Measurements from ENCODE around the gene MPZ.
"Not testable (repeated sequence)": the region's sequence is repeated elsewhere in the genome, so short reads cannot be mapped to it uniquely, and the experiment has no call there.

The MPZ gene

DNA sequence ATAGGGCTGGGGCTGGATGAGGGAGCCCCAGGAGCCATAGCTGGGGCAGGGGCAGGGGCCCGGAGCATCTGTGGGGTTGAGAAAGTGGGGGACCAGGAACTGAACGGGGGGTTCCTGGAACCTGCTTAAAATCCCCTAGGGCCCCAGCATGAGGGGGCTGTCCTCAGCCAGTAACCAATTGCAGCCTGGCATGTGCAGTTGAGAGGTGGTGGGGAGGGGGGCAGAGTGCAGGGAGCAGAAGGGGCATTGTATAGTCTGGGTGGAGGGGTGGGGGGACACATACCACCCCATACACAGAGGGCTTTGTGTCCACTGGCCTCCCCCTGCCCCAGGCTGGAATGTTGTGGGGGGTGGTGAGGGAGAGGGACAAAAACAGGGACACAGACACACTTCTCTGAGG is at the start of gene MPZ:
Gene MPZ, minus strand, starts transcription at position 101 of the 400 bp plus-strand sequence. Its CDS starts 63 bp downstream, at position 38.
- DNase-seq: no peak

DNA sequence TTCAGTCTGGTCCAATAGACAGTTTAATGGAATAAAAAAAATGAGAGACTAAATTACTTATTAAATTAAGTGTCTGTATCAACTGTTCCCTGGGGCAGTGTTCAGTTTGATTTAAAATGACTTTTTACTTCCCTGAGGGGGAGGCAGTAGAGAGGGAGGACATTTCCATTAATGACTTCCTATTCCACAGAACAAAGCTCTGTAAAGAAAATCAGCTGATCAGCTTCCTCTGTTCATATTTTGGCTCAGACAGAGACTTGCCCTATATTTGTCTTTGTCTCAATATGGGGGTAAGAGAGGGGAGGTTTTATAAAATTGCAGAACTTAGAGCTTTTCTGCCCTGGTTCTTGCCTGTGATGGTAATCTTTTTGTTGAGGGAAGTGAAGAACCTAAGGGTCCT is 49.5 kb upstream of the MPZ start:
- DNase-seq: no peak

DNA sequence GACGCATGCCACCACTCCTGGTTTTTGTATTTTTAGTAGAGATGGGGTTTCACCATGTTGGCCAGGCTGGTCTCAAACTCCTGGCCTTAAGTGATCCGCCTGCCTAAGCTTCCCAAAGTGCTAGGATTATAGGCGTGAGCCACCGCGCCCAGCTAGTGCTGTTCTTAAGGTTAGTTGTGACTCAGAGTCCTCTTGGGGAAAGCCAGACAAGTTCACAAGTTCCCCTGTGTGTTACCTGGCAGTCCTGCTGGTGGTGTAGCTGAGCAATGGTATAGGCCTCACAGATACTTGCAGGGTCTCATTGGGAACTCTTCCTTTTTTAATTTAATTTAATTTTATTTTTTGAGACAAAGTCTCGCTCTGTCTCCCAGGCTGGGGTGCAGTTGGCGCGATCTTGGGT is 47.3 kb upstream of the MPZ start:
- no peak for DNase-seq

DNA sequence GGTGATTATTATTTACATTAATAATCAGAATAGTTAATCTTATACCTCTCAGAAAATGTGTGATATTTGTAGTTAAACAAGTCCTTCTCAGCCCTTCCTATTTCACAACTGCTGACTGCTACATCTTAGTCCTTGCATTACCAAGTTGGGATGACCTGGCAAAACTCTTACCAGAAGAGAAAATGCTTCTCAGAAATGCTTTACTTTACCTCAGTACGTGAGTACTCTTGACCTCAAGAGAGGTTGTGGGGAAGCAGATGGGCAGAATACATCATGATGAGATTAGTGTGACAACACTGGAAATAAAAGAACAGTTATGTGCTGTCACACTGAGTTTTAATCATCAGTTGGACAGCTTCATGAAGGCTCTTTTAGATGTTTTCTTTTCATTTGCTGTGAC is 41.7 kb upstream of the MPZ start:
- no peak for DNase-seq

DNA sequence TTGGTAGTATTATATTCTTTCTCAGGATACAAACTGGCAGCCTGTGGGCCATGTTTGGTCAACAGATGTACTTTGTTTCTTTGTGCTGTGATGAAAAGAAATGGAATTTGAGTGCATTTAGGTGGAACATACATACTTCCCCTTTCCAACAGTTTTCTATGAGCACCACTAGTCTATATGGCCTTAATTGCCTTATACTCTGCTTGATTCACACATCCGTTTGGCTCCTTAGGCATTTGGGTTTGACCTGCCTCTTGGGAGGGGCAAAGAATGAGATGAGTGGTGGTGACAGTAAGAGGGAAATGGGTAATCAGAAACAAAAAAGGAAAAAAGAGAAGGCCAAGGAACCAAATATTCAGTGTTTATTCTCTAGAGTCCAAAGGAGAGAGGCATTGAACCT is 40.9 kb upstream of the MPZ start:
- no peak for DNase-seq

DNA sequence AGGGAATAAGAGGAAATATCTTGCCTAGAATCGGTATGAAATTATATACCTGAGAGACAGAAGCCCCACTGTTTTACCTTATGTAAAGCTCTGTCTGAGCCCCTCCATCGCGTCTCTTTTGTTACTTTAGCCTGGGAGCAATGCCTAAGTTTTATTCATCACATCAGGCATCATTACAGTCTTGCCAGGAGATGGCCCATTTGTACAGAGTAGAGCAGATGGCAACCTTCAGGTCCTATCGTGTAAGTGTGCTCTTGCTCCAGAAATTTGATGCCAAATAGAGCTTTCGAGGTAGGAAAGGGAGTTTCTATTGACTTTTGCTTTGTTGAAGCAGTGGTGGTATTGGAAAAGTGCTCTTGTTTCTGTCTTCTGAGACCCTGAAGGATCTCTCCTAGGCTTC is 33.1 kb upstream of the MPZ start:
- no peak for DNase-seq

DNA sequence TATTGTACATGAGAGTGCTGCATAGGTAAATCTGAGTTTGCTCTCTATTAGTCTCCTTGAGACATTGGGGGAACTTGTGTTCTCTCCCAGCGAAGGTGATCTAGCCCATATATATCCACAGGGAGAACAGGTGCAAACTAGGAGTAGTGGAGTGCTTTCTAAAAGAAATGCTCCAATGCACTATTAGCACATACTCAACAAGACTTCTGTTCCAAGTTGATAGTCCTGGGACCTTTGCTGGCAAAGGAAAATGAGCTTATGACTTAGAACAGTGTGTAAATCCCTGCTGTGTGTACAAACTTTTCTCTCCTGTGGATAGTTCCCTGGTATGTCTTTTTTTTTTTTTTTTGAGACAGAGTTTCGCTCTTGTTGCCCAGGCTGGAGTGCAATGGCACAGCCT is 32.4 kb upstream of the MPZ start:
- DNase-seq: no peak

DNA sequence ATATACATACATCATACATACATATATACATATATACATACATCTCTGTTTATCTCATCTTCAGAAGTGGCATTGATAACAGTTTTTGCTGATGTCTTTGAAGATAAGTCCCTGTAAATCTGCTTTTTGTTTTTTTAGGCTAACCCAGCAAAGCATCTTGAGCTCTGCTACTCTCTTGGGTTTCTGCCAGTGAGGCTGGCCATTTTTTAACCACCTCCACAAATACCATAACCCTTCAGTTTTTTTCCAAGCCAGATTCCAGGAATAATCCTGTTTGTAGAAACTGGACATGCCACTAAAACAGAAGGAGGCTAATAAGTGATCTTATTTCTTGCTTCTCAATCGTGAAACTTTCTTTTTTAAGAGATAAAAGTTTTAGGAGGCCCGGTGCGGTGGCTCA is 26.0 kb upstream of the MPZ start:
- no peak for DNase-seq

DNA sequence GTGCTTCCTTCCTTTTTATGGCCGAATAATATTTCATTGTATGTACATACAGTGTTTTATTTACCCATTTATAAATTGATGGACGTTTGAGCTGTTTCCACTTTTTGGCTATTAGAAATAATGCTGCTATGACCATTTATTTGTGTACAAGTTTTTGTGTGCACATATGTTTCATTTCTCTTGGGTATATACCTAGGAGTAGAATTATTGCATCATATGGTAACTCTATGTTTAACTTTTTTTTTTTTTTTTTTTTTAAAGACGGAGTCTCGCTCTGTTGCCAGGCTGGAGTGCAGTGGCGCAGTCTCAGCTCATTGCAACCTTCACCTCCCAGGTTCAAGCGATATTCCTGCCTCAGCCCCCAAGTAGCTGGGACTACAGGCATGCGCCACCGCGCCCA is 23.4 kb upstream of the MPZ start:
- no peak for DNase-seq

DNA sequence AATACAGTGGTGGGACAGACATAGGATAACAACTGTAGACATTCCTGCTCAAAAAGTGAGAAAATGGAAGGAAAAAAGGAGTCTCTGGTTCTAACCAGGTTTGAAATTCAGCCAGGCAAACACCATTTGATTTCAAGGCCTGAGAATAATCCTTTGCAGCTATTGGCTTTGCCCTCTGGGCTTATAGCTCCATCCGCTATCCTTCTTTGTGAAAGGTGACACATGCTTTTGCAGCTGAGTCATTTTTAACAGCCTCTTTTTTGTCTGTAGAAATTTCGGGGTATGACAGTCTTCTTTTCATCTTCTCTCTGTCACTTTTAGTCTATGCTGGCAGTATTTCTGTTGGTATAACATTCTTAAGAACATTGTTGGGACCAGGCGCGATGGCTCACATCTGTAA is 20.6 kb upstream of the MPZ start:
- DNase-seq: no peak

DNA sequence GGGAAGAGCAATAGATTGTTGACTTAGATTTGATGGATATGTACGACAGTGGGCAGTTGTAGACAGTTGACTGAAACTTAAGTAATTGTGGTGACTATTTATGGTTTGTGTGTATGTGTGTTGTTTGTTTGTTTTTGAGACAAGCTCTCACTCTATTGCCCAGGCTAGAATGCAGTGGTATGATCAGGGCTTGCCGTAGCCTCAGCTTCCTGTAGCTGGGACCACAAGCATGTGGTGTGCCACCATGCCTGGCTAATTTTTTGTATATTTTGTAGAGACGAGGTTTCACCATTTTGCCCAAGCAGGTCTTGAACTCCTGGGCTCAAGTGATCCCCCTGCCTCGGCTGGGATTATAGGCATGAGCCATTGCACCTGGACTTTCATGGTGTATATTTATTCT is 14.3 kb upstream of the MPZ start:
- DNase-seq: no peak

DNA sequence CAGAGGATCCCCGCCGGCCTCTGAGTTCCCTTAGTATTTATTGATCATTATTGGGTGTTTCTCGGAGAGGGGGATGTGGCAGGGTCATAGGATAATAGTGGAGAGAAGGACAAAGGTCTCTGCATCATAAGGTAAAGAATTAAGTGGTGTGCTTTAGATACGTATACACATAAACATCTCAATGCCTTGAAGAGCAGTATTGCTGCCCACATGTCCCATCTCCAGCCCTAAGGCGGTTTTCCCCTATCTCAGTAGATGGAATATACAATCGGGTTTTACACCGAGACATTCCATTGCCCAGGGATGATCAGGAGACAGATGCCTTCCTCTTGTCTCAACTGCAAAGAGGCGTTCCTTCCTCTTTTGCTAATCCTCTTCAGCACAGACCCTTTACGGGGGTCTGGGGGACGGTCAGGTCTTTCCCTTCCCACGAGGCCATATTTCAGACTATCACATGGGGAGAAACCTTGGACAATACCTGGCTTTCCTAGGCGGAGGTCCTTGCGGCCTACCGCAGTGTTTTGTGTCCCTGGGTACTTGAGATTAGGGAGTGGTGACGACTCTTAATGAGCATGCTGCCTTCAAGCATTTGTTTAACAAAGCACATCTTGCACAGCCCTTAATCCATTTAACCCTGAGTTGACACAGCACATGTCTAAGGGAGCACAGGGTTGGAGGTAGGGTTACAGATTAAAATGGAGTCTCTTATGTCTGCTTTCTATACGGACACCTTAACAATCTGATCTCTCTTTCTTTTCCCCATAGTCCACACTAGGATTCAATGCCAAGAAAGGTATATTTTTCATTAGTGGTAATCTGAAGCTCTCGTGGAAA is 6.3 kb upstream of the MPZ start:
- DNase-seq: not testable (repeated sequence)

DNA sequence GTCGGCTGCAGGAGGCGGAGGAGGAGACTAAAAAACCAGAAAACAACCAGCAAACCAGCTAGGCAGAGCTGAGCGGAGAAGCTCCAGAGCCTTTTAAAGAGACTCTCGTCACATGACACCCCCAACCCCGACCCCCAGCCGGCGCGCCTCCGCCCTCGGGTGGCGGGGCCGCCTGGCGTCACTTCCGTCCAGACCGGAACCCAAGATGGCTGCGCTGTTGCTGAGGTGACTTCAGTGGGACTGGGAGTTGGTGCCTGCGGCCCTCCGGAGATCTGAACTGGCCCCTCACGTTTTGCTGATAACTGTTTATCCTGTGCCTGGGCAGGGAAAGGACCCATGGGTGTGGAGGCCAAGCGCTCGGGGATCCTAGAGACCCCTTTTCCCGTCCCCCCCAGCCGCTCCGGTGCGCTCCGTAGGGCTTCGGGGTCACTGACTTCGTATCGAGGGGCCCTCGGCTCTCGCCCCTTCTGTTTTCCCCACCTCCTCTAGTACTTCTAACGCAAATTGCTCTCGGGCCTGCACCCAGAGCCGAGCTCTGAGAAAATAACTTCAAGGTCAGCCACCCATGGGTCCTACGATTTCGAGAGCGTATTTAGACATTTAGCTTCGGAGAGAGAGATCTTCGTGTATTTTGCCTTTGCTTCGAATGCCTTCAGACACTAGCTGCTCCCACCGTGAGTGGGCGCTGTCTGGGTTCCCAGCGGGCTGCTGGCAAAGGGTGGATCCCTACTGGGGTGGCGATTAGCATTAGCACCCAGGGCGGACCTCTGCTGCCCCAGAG is 4.6 kb upstream of the MPZ start, which contains the start of gene SDHC:
Gene SDHC, plus strand, starts transcription at position 181 of the 781 bp plus-strand sequence. Its CDS starts 25 bp downstream, at position 206.
- peak; percentile 53 to 88 (median 74) for DNase-seq

DNA sequence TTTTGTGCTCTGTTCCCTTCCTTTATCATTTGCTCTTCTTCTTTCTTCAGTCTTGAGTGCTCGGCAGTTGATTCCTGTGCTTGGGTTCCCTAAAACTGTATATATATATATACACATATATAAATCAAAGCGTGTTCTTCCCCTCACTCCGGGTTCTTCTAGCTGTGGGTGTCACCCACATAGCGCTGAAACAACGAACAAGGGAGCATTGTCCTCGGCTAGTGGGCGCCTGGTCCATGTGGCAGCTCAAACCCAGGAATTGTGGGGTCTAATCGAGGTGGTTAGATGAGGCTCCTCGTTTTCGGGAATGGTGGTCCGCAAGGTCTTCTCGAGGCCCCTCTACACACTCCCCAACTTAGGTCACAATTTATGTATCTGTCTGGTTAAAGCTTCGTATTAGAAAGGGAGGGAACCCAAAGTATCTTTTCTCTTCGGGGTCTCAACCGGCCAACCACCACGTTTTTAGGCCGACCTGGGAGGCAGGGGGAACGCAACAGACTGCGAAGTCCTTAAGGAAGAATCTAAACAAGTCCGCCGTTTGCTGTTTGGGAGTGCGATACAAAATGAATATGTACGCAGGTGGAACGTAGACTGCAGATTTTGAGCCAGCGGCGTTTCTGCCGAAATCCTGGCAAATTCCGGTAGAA is 3.9 kb upstream of the MPZ start:
- no peak for DNase-seq

DNA sequence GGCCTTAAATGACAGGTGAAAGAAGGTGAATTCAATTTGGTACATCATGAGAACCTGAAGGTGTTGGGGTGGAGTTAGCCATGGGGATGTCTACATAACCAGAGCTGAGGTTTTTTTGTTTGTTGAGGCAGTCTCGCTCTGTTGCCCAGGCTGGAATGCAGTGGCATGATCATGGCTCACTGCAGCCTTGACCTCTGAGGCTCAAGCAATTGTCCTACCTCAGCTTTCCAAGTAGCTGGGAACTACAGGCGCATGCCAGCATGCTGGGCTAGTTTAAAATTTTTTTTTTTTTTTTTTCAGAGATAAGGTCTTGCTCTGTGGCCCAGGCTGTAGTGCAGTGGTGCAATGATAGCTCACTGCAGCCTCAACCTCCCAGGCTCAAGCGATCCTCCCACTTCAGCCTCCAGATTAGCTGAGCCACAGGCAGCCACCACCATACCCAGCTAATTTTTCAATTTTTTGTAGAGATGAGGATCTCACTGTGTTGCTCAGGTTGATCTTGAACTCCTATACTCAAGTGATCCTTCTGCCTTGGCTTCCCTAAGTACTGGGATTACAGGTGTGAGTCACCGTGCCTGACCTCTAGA is 1.9 kb upstream of the MPZ start:
- no peak for DNase-seq

DNA sequence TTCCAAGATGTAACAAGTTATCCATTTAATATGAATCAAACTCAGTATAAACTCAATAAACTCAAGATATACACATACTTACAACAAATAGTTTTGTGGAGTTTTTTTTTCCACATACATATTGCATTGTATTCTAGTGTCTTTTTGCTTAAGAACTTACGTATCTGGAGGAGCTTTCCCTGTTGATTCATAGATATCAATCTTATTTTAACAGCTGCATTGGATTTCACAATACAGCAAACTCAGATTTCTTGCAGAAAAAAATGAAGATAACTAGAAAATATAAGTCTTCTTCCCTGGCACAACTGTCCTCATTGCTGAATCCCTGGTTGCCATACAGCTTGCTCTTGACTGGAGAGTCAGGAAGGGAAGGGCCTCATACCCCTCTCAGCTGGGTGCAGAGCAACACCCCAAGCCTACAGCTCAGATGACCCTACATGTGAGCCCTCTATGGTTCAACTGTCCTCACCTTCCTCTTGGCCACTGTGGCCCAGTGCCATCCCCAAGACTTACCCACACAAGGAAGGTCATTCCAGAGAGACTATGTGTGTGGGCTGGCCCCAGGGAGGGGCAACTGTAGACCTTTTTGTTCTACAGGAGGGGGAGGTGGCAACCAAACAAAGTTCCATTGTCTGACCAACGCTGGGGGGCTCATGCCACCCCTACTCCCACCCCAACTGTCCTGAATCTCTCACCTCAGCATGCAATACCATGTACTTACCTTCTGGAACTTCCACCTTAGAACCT is 1.7 kb downstream of the MPZ start:
- no peak for DNase-seq

DNA sequence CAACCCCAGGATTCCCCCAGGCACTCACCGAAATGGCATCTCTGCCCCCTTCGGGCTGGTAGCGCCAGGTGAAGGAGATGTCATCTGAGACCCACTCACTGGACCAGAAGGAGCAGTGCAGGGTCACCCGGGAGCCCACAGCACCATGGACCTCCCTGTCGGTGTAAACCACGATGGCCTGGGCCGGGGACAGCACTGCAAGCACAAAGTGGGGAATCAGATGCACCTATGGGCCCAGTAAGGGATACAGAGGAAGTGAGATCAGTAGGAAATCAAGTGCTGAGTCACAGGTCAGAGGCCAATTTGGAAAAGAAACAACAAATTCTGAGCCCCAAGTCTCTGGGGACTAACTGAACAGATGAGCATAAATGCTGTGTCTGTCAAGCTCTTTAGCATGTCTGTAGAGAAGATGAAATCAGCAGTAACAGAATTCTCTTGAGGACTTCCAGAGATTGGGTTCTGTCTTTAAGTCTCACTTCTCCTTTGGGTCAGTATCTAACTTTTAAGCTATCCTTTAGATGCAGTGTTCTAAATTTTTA is 2.5 kb downstream of the MPZ start:
- no peak for DNase-seq

DNA sequence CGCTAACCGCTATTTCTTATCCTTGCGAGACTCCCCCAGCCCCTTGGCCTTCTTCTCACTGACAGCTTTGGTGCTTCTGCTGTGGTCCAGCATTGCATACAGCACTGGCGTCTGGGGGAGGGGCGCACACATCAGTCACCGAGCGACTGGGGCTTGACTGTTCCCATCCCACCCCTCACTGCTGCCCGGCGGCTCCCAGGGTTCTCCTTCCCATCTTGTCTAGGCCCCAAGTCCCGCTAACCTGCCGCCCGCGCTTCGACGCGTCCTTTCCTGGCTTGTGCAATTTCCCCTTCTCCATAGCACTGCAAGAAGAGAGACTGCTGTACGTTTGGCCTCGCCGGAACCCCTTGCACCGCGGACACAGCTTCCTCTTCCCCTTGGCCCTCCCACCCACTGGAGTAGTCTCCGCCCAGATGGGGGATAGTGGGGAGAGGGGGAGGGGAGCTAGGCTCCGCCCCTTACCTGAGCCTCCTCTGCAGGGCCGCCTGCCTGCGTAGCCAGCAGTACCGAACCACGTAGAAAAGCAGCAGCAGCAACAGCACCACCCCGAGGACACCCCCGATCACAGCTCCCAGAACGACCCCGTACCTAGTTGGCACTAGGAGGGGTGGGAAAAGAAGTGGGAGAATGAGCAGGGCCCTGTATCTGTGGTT is 3.8 kb downstream of the MPZ start:
- DNase-seq: peak; percentile 14 to 83 (median 62)

DNA sequence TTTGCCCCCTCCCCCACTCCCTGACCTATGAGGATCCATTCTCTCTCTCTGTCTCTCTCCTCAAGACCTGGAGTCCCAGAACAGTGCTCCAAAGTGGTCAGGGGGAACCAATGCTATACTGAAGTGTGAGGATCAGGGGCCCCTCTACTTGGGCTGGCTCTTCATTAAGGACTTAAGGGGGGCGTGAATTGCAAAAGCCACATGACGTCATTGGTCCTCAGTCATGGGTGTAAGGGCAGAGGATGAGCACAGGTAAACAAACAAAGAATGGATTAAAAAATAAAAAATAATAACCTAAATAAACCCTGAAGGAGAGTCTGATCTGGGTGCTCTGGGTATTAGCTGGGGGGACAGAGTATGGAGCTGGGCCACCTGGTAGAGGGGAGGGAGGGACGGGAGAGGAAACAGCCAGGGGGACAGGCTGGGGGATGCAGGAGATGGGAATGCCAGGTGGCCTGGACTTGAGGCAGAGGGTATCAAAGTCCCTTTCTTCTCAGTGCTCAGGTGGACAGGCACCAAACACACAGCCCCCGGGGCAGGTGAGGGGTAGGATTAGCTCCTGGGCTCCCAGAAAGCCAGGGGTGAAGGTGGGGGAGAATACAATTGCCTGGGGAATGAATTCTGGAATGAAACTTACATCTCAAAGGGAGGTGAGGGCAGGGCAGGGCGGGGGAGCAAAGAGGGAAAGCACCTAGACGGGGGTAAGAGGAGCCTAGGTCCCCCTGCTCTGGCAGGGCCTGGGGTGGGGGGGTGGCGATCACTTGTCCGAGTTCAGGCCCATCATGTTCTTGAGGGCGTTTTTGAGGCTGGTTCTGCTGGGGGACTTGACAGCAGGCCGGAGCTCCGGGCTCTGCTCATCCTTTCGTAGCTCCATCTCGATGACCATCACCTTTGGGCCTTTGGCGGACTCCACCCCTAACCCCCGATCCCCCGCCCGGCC is 4.6 kb downstream of the MPZ start:
- no peak for DNase-seq

DNA sequence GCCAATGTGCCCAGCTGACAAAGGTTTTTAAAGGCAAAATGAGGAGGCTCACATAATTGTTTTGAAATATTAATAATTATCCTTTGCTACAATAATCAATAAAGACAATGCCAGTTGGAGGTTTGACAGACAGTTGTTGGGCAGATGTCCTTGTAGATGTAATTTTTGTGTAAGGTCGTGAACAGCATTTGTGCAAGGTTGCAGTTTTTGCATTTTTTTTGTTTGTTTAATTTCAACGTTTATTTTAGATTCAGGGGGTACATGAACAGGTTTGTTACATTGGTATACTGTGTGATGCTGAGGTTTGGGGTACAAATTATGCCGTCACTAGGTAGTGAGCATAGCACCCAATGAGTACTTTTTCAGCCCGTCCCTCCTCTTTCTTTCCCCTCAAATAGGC is 9.3 kb downstream of the MPZ start:
- DNase-seq: no peak

DNA sequence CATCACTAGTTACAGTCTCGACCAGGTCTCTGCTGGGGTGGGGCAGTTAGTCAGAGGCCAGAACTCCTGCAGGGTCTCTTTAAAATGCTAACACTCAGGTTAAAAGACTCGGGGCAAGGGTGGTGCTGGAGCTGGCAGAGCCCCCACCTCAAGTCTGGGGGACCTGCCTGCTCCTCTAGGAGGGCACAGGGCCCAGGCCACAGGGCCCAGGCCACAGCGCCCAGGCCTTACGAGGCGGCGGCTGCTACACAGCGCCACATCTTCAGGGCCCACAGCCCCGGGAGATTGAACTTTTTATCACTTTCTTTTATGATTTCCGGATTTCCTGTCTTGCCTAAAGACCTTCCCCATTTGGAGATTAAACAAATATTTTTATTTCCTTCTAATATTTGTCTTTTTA is 10.4 kb downstream of the MPZ start:
- no peak for DNase-seq

Measured in activated naive CD4-positive, alpha-beta T cell (primary cell).